Right cardiac atrium (tissue), 5 donors: ENCODE measurements around the gene RAP1B. TPM values are rescaled to one million over a fixed set of nuclear protein-coding genes. Genes with fewer than 3 reads are reported as not detected.

Experiments used
- ATAC-seq, 2 donors: fragments of 200-7000 bp; cut with Tn5 transposase; one replicate each; pipeline versions ENCODE4 v1.8.0 to v1.9.1; 2020; ENCODE audit warnings: moderate library complexity in 2 of 2, mild to moderate bottlenecking in 1 of 2
- DNase-seq, 3 donors: peaks; one replicate each; pipeline ENCODE4 v3.0.0-alpha.2; 2020
- H3K27ac ChIP-seq: one replicate; pipeline ENCODE4 v1.5.1; 2013; ENCODE audit warnings: mild to moderate bottlenecking, low read length, control low read depth, moderate library complexity
- H3K27me3 ChIP-seq: one replicate; pipeline ENCODE4 v1.6.1; 2013; ENCODE audit not compliant: control insufficient read depth, insufficient read depth
- H3K4me1 ChIP-seq: one replicate; pipeline ENCODE4 v1.6.1; 2013; ENCODE audit warnings: low read length; ENCODE audit not compliant: control insufficient read depth, insufficient read depth
- H3K4me3 ChIP-seq: one replicate; pipeline ENCODE4 v1.5.1; 2013; ENCODE audit warnings: low read length, control low read depth
- H3K9me3 ChIP-seq: one replicate; pipeline ENCODE4 v1.6.1; 2013; ENCODE audit warnings: low read length; ENCODE audit not compliant: control insufficient read depth
- WGBS: extraction: QIAGEN DNeasy Blood & Tissue Kit; methylation state at CpG from one replicate; pipeline ENCODE4 v1.1.7; 2013; 5-methylcytosine and 5-hydroxymethylcytosine counted together
- intact Hi-C, 4 donors: fragments of 100-400 bp; cut with DNase I; formaldehyde crosslinking; loops; one replicate each; pipeline versions ENCODE4 v1.11.0 to v1.14.0; 2022 to 2023
- polyA plus RNA-seq: library from polyadenylated mRNA; stranded (reverse); fragments of 200-250 nt; gene quantifications from one replicate; pipeline ENCODE4 v1.2.3, GENCODE V29; 2013
- total RNA-seq, 4 donors: library from RNA; stranded (reverse); fragmentation: NEBNext Ultra II Directional; extraction: Animal tissue kit (Norgen Biotek cat#: 25700); gene quantifications; one replicate each; pipeline ENCODE4 v1.2.1, GENCODE V29; 2021
- donor health status: healthy with polysubstance abuse.
- donor health status: DM: no; HTN: yes; CAD: no.
- donor health status: DM: no; HTN: no; CAD: no.
- donor health status: DM: no; HTN: yes; CAD: no; lungs with severe emphysema.
- donor health status: DM: yes; HTN: yes; CAD: no.

RAP1B gene
- total and polyA plus RNA-seq, 5 donors, result 47.6 to 87.5 (median 68.6) TPM

GRCh38 chr12:68699486-68699885, 88.8 kb downstream of the RAP1B start:
- 82% methylated on average over 1 of the region's 1 CpG for WGBS
- Histone ChIP-seq H3K27ac (no peak overlapping the region), H3K4me1 (no peaks in the 10 kb centered on the region), H3K27me3 (no peaks in the 10 kb centered on the region), H3K9me3 (no peaks in the 10 kb centered on the region), H3K4me3 (no peak overlapping the region)
- ATAC-seq (no peak), DNase-seq (no peak)
- intact Hi-C loops, result no loop called here

Other genes with a start within 250 kb of the RAP1B start
- gene NUP107, start 76.1 kb downstream of the RAP1B start, total RNA-seq, result 10 to 100 TPM; 21.8 to 30.3 (median 25.6) TPM
- gene NUP107, start 76.1 kb downstream of the RAP1B start, polyA plus RNA-seq, result 14.4 TPM
- 1 to 10 TPM; 5.2 to 9.6 (median 6.7) TPM for gene SLC35E3, start 135.3 kb downstream of the RAP1B start, total RNA-seq
- gene SLC35E3, start 135.3 kb downstream of the RAP1B start, polyA plus RNA-seq, result 5.5 TPM
- 10 to 100 TPM; 44.6 to 60.8 (median 48.8) TPM for gene MDM2, start 197.3 kb downstream of the RAP1B start, total RNA-seq
- 19.6 TPM for gene MDM2, start 197.3 kb downstream of the RAP1B start, polyA plus RNA-seq